GM19463 (cell line): ENCODE measurements around the gene MASP2.
"Not testable (repeated sequence)": the region's sequence is repeated elsewhere in the genome, so short reads cannot be mapped to it uniquely, and the experiment has no call there.

ENCODE experiments used
- ATAC-seq: cut with Tn5 transposase; IDR thresholded peaks from one replicate; pipeline ENCODE4 v1.9.1; 2021; ENCODE audit warnings: mild to moderate bottlenecking, moderate library complexity; ENCODE audit not compliant: unreplicated experiment

Gene MASP2

DNA sequence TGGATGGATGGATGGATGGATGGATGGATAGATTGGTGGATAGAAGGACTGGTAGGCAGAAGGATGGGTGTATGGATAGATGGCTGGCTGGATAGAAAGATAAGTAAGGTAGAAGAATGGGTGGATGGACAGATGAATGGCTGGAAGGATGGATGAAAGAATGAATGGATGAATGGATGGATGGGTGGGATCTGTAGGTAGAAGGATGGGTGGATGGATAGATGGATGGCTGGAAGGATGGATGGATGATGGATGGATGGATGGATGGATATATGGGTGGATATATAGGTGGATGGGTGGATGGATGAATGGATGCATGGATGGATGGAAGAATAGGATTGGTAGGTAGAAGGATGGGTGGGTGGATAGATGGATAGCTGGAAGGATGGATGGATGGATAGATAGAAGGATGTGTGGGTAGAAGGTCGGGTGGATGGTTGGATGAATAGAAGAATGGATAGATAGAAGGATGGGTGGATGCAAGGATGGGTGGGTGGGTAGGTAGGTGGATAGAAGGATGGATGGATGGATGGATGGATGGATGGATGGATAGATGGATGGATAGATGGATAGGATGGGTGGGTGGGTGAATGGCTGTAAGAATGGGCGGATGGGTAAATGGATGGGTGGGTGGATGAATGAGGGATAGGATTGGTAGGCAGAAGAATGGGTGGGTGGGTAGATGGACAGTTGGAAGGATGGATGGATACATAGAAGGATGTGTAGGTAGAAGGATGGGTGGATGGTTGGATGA lies 7.5 kb downstream of the MASP2 start:
- ATAC-seq, result no peak

DNA sequence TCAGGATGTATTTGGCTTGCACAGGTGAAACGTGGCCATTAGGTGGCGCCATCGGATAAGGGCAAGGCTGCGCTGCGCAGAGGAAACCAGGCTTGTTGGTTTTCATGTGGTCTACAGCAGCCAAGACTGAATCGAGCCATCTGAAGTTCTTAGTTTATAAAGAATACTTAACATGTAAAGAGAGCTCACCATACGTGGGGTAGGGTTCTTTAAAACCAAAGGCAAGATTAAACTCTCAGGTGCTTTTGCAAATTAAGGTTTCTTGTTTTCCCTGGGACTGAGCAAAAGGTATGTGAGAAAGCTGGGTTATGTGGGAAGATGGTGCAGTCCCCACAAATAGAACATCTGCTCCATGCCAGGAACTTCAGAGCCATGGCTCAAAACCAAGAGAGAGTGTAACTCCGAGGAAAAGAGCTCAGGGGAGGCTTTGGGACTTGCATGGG lies 9.3 kb downstream of the MASP2 start:
- peak; percentile 42 for ATAC-seq

DNA sequence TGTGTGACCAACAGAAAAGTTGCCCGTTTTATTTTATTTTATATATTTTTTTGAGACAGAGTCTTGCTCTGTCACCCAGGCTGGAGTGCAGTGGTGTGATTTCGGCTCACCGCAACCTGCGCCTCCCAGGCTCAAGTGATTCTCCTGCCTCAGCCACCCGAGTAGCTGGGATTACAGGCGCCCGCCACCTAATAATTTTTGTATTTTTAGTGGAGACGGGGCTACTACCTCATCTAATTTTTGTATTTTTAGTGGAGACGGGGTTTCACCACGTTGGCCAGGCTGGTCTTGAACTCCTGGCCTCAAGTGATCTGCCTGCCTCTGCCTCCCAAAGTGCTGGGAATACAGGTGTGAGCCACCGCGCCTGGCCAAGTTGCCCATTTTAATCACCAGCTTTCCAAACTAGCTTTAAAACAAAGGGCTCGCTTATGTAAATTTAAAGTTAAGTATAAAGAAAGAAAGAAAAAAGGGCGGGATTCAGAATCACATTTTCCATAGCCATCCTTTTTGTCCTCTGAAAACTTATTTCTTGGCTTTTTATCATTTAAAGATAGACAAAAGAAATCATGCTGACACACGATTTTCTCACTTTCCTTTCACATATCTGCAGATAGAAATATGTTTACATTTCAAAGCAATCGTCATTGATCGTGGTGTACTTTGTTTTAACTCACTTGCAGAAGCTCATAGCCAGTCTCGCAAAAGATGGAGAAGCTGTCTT lies 9.9 kb downstream of the MASP2 start:
- not testable (repeated sequence) for ATAC-seq

DNA sequence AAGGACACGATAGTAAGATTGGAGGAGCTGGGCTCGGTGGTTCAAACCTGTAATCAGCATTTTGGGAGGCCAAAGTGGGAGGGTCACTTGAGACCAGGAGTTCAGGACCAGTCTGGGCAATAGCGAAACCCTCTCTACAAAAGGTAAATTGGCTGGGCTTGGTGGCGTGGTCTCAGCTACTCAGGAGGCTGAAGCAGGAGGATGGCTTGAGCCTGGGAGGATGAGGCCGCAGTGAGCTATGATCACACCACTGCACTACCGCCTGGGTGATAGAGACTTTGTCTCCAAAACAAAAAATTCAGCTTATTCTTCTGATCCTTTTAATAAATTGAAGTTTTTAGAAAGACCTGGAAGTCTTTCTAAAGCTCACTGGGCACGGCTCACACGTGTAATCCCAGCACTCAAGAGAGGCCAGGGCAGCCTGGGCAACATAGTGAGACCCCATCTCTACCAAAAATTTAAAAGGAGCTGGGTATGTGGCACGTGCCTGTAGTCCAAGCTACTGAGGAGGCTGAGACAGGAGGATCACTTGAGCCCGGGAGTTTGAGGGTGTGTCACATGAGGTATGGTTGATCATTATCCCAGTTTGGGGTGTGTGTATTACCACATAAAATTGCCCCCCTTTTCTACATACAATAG lies 15.3 kb downstream of the MASP2 start:
- ATAC-seq, result no peak

DNA sequence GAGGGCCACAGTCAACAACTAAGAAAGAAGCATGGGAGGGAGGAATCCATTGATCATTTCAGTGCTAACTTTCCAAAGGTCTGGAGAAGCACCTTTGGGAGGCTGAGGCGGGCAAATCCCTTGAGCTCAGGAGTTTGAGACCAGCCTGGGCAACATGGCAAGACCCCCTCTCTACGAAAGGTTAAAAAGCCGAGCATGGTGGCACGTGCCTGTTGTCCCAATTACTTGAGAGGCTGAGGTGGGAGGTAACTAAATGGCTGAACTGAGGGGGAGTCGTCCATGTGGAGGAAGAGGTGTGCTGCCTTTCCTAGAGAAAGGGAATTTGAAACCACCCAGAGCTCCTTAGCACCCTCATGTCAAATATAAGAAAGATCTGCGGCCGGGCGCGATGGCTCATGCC lies 16.2 kb downstream of the MASP2 start:
- ATAC-seq, result no peak

DNA sequence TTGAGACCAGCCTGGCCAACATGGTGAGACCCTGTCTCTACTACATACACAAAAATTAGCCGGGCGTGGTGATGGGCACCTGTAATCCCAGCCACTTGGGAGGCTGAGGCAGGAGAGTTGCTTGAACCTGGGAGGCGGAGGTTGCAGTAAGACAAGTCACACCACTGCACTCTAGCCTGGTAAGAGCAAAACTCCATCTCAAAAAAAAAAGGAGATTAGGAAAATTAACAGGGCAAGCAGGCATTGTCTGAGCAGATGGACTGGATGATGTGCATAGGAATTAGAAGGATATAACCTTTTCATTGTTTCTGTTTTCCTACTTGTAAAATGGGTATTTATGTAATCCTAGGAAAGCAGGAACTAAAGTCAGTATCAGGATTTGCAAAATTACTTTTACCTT lies 19.0 kb downstream of the MASP2 start:
- ATAC-seq, result no peak

DNA sequence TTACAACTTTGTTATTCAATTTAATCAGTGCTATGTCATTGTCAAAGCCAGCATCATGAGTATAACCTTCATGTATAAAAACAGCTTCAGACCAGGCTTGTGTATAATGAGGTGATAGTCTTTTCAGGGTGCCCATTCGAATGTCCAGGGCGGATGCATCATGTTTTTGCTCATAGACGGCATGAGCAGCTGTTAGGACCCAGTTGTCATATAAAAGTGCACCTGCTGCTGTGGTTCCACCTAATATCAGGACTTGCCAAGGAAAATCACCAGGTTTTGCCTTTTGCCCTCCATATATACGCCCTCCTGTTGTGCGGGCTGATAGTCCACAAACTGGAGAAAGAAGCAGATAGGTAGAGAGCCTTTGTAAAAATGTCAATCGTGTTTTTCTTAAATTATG lies 19.7 kb downstream of the MASP2 start:
- no peak for ATAC-seq

DNA sequence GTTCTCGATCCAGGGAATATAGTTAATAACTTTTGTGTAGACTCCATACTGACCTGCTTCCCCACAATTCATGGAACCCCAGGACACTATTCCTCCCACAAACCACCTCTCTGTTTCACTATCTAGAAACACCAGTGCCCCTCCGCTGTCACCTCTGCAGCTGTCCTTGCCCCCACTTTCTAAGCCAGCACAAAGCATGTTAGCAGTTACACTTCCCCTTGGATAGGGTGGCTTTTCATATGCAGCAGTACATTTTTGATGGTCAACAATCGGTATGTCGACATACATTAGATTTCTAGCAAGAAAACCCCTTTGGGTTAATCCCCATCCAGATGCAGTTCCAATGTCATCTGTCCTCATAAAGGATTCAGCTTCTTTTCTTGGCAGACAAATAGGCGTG lies 20.1 kb downstream of the MASP2 start:
- no peak for ATAC-seq

DNA sequence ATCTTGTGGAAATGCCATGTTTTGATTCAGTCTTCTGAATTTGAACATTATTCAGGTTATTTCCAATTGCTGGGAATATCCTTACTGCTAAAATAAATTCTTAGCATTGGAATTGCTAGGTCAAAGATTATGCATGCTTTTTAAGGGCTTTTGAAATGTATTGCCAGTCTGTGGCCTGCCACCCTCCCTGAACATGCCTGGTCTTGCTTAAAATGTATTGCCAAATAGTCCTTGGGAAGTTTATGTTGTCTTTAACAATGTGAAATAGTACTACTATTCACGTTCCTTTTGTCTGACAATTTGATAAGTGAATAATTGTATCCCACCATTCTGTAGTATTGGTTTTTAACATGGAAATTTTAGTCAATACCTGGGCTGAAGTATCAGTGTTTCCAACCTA lies 21.0 kb downstream of the MASP2 start:
- no peak for ATAC-seq

DNA sequence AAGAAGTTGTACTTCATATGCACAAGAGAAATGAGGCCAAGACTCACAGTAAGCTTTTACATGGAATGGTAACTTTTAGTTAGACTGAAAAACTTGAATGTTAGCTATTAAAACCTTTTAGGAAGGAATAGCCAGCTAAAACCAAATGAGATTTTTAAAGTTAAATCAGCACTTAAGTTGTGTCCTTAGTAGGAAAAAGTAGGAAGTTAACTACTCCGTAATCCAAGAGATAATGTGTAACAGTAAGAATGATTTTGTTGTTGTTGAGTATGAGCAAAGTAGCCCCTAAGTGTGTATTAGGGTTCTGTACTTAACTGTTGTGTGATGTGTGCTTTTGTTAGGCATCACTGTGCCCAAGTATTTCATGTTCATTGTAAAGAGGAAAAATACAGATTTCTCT lies 21.4 kb downstream of the MASP2 start:
- no peak for ATAC-seq

DNA sequence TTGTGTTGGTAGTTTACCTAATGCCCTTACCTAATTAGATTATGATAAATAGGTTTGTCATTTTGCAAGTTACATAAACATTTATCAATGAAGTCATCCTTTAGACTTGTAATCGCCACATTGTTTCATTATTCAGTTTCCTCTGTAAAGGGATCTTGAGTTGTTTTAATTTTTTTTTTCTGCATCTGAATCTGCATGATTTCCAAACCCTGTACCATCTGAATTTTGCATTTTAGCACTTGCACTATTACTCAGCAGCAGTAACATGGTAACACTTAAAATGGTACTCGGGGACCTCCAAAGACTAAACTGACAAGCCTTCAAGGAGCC lies 22.2 kb downstream of the MASP2 start:
- ATAC-seq, result no peak

DNA sequence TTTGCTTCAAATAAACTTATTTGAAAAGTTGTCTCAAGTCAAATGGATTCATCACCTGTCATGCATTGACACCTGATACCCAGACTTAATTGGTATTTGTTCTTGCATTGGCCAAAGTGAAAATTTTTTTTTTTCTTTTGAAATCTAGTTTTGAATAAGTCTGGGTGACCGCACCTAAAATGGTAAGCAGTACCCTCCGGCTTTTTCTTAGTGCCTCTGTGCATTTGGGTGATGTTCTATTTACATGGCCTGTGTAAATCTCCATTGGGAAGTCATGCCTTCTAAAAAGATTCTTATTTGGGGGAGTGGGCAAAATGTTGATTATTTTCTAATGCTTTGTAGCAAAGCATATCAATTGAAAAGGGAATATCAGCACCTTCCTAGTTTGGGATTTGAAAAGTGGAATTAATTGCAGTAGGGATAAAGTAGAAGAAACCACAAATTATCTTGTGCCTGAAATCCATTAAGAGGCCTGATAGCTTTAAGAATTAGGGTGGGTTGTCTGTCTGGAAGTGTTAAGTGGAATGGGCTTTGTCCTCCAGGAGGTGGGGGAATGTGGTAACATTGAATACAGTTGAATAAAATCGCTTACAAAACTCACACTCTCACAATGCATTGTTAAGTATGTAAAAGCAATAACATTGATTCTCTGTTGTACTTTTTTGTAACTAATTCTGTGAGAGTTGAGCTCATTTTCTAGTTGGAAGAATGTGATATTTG lies 22.7 kb downstream of the MASP2 start:
- no peak for ATAC-seq

DNA sequence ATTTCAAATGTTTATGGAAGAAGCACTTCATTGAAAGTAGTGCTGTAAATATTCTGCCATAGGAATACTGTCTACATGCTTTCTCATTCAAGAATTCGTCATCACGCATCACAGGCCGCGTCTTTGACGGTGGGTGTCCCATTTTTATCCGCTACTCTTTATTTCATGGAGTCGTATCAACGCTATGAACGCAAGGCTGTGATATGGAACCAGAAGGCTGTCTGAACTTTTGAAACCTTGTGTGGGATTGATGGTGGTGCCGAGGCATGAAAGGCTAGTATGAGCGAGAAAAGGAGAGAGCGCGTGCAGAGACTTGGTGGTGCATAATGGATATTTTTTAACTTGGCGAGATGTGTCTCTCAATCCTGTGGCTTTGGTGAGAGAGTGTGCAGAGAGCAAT lies 23.8 kb downstream of the MASP2 start:
- ATAC-seq, result no peak

DNA sequence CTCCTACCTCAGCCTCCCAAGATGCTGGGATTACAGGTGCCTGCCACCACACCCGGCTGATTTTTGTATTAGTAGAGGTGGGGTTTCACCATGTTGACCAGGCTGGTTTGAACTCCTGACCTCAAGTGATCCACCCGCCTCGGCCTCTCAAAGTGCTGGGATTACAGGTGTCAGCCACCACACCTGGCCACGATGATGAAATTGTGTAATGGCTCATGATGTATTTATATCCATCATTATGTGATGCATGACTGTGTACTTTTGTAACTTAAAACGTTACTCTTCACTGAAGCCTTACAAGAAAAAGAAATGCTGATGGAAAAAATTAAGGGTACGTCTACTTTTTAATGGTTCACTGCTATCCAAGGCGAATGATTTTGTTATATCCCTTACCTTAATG lies 27.1 kb downstream of the MASP2 start:
- ATAC-seq, result no peak

DNA sequence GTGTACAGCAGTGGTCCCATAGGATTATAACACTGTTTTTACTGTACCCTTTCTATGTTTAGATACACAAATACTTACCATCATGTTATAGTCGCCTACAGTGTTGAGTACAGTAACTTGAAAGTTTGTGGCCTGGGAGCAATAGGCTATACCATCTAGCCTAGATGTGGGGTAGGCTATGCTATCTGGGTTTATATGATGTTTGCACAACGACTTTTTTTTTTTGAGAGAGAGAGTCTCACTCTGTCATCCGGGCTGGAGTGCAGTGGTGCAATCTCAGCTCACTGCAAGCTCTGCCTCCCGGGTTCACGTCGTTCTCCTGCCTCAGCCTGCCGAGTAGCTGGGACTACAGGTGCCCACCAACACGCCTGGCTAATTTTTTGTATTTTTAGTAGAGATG lies 27.7 kb downstream of the MASP2 start:
- ATAC-seq, result not testable (repeated sequence)

DNA sequence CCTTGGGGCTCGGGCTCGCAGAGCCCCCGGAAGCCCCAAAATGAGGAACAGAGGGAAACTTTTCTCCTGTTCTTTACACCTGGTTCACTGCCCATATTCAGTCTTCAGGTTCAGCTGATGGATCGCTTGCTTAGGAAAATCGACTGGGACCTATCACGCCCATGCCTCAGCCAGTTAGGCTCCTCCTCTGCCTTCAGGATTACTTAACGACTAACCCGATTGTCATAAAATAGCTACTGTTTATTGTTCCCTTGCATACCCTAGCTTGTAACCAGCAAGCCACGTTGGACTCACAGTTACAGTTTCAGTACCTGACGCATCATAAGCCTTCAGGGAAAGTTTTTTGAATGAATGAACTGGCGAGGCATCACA lies 33.9 kb downstream of the MASP2 start:
- ATAC-seq, result no peak

DNA sequence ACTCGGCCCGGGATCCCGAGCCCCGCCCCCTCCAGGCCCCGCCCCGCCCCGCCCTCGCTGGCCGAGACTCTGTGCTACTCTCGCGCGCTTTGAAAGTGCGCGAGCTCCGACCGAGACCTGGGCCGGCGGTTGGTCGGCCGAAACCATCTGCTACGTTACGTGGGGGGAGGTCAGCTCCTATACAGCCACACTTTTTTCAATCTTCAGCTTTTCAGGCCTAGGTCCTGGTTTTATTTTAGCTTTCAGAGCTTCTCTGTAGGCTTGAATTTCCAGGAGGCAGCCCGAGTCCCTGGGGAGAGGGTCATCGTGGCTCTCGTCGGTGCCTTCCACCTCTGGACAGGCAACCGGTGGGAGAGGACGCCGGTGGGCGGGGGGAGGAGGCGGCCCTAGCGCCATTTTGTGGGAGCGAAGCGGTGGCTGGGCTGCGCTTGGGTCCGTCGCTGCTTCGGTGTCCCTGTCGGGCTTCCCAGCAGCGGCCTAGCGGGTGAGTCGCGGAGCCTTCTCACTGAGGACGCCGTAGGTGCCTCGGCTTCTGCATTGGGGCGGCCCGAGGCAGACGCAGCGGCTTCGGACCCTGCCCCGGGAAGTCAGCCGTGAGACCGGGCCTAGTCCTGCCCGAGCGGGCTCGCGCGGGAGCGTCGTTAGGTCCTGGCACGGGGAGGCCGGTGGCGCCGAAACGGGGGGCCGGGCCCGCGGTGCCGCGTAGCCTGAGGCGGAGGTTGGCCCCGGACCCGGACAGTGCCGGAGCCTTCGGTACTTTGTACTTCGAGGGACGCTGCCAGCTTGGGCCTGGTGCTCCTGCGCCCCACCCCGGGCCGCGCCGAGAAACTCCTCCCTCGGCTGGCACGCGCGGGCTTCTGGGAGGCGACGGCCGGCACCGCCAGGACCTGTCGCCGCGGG lies 34.5 kb downstream of the MASP2 start, which contains the start of gene TARDBP:
Gene TARDBP, plus strand, starts transcription at position 395 of the 900 bp plus-strand sequence. CDS start 1,074 bp downstream, outside the sequence.
- ATAC-seq, result peak; percentile 87

DNA sequence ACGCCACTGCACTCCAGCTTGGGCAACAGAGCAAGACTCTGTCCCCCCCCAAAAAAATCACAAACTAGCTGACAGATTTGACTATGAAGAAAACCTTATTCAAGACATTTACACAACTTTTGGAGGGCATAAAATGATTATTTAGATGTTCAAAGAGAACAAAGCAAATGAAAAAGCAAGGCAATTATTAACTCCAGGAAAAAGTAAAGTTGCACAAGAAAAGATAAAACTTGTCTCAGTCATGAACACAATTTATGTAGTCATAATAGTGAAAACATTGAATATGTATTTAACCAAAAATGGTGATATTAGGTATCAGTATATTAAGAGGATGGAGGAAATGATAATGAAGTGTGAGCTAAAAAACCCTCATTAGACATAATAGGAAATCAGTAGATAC lies 46.5 kb downstream of the MASP2 start:
- no peak for ATAC-seq

DNA sequence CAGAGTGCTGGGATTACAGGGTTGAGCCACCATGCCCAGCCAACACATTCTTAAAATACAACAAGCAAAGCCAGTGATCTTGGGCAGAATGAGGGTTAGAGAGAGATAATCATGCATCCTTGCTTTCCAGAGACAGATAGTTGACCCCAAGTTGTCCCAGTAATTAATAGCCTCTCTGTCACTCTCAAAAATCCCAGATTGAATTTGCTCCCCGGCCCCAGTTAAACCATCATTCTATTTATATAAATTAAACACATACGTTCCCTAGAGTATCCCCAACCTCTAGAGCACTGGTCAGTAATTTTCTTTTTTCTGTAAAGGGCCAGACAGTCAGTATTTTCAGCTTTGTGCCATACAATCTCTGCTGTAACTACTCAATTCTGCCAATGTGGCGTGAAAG lies 50.9 kb downstream of the MASP2 start:
- ATAC-seq, result no peak

DNA sequence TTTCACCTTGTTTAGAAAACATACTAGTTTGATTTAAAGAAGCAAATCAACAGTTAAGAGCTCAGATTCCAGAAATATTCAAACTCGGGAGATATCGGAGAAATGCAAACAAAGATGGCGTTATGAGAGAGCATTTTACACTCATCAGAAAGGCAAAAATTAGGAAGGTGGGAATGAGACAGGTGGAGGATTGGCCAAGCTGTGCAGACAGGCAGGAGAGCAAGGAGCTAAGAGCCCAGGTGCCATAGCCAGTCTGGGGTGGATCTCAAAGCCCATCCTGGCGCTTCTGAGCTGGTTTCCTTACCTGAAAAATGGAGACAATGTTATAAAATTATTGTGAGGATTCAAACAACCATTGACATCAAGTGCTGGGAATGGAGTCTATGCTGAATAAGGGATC lies 54.2 kb downstream of the MASP2 start:
- no peak for ATAC-seq
